ENCODE measurements around the gene USP16. TPM values are rescaled to one million over a fixed set of nuclear protein-coding genes. Genes with fewer than 3 reads are reported as not detected.

Gene USP16
- total RNA-seq, 4 donors from 2014 or later = 26.2 to 64.7 (median 43.0) TPM

GRCh38 chr21:29091033-29091432, 66.6 kb downstream of the USP16 start:
- TF ChIP-seq CTCF (IDR thresholded peaks at IDR 0.05; ENCODE audit: low read depth) = no peak

GRCh38 chr21:29092102-29092959, 67.9 kb downstream of the USP16 start:
- no peak for TF ChIP-seq CTCF (IDR thresholded peaks at IDR 0.05; ENCODE audit: low read depth)

GRCh38 chr21:29096218-29097015, 71.9 kb downstream of the USP16 start:
- TF ChIP-seq CTCF (IDR thresholded peaks at IDR 0.05; ENCODE audit: low read depth) = no peak

- no peak for TF ChIP-seq CTCF (IDR thresholded peaks at IDR 0.05; ENCODE audit: low read depth)
Observed at GRCh38 chr21:29098156-29098555, 73.7 kb downstream of the USP16 start.

- no peak for TF ChIP-seq CTCF (IDR thresholded peaks at IDR 0.05; ENCODE audit: low read depth)
Observed at GRCh38 chr21:29102791-29103257, 78.4 kb downstream of the USP16 start.

Other genes with a start within 250 kb of the USP16 start
- gene LTN1, start 31.8 kb upstream of the USP16 start, total RNA-seq = 10 to 100 TPM; 19.2 to 36.7 (median 28.2) TPM
- gene RWDD2B, start 5.3 kb upstream of the USP16 start, total RNA-seq = 10 to 100 TPM in 3 of 4 donors, 1 to 10 TPM in 1; 9.9 to 19.4 (median 14.5) TPM
- 100 to 1,000 TPM in 2 of 4 donors, 10 to 100 TPM in 2; 69.1 to 135 (median 102) TPM for gene CCT8, start 49.0 kb downstream of the USP16 start, total RNA-seq
- 10 to 100 TPM in 1 of 4 donors, 1 to 10 TPM in 3; 4.9 to 13.3 (median 6.8) TPM for gene MAP3K7CL, start 106.0 kb downstream of the USP16 start, total RNA-seq

All from subcutaneous adipose tissue (tissue), 4 donors.